Mesenchymal stem cell (in vitro differentiated cells and primary cell): ENCODE data around the gene SPDYE2.
"Not testable (repeated sequence)": the region's sequence is repeated elsewhere in the genome, so short reads cannot be mapped to it uniquely, and the experiment has no call there.

Source experiments
- DNase-seq: peaks from one replicate; pipeline ENCODE4 v3.0.0-alpha.2; 2013
- H2AFZ ChIP-seq: one replicate; pipeline ENCODE4 v1.6.1; 2013; ENCODE audit warnings: low read depth, mild to moderate bottlenecking, control low read depth, inconsistent platforms, low read length, moderate library complexity
- H2AK5ac ChIP-seq: 2 replicates; pipeline ENCODE4 v1.6.1; 2013; ENCODE audit warnings: low read length, moderate library complexity, mild to moderate bottlenecking, inconsistent platforms; ENCODE audit not compliant: severe bottlenecking
- H2BK120ac ChIP-seq: one replicate; pipeline ENCODE4 v1.6.1; 2013; ENCODE audit warnings: low read depth, mild to moderate bottlenecking, inconsistent platforms, low read length, moderate library complexity
- H2BK12ac ChIP-seq, 2 experiments: one replicate each; pipeline ENCODE4 v1.6.1; 2013; ENCODE audit warnings: inconsistent platforms in 2 of 2, low read length in 2 of 2, mild to moderate bottlenecking in 2 of 2, moderate library complexity in 2 of 2, control low read depth in 1 of 2
- H2BK15ac ChIP-seq: one replicate; pipeline ENCODE4 v1.6.1; 2013; ENCODE audit warnings: mild to moderate bottlenecking, low read depth, inconsistent platforms; ENCODE audit not compliant: poor library complexity, severe bottlenecking
- H2BK5ac ChIP-seq: 2 replicates; pipeline ENCODE4 v1.6.1; 2013; ENCODE audit warnings: low read depth, mild to moderate bottlenecking, low read length, control low read depth, inconsistent platforms; ENCODE audit not compliant: poor library complexity, severe bottlenecking
- H3K14ac ChIP-seq, 2 experiments: one replicate each; pipeline ENCODE4 v1.6.1; 2013; ENCODE audit warnings: inconsistent platforms in 2 of 2, low read length in 2 of 2, control low read depth in 1 of 2, mild to moderate bottlenecking in 1 of 2, moderate library complexity in 1 of 2
- H3K18ac ChIP-seq, 2 experiments: one replicate each; pipeline ENCODE4 v1.6.1; 2013; ENCODE audit warnings: inconsistent platforms in 2 of 2, low read length in 2 of 2, control low read depth in 1 of 2, low read depth in 1 of 2, mild to moderate bottlenecking in 1 of 2
- H3K23ac ChIP-seq, 2 experiments: one replicate each; pipeline ENCODE4 v1.6.1; 2013; ENCODE audit warnings: inconsistent platforms in 2 of 2, low read length in 2 of 2, mild to moderate bottlenecking in 2 of 2, moderate library complexity in 2 of 2, control low read depth in 1 of 2
- H3K27ac ChIP-seq: 2 replicates; pipeline ENCODE4 v1.5.1; 2013; ENCODE audit warnings: mild to moderate bottlenecking, moderate library complexity, low read length, control low read depth, inconsistent platforms; ENCODE audit not compliant: poor library complexity, severe bottlenecking
- H3K27me3 ChIP-seq, 2 experiments: 2 replicates each; pipeline versions ENCODE4 v1.6.1 to v1.7.0; 2013; ENCODE audit warnings: low read length in 2 of 2, mild to moderate bottlenecking in 2 of 2, moderate library complexity in 2 of 2, control low read depth in 1 of 2, inconsistent platforms in 1 of 2; ENCODE audit not compliant: control insufficient read depth in 1 of 2, insufficient read depth in 1 of 2
- H3K36me3 ChIP-seq, 2 experiments: 2 replicates each; pipeline versions ENCODE4 v1.6.1 to v1.7.0; 2013; ENCODE audit warnings: low read length in 2 of 2, control low read depth in 1 of 2, inconsistent platforms in 1 of 2, low read depth in 1 of 2, mild to moderate bottlenecking in 1 of 2; ENCODE audit not compliant: insufficient read depth in 2 of 2, control insufficient read depth in 1 of 2
- H3K4ac ChIP-seq, 2 experiments: one replicate each; pipeline ENCODE4 v1.6.1; 2013; ENCODE audit warnings: inconsistent platforms in 2 of 2, low read length in 2 of 2, mild to moderate bottlenecking in 2 of 2, moderate library complexity in 2 of 2, control low read depth in 1 of 2, low read depth in 1 of 2
- H3K4me1 ChIP-seq: 2 replicates; pipeline ENCODE4 v1.6.1; 2013; ENCODE audit warnings: low read depth, low read length, control low read depth; ENCODE audit not compliant: control insufficient read depth, insufficient read depth
- H3K4me2 ChIP-seq: 2 replicates; pipeline ENCODE4 v1.6.1; 2013; ENCODE audit warnings: low read length, mild to moderate bottlenecking, inconsistent platforms; ENCODE audit not compliant: poor library complexity, severe bottlenecking
- H3K4me3 ChIP-seq, 2 experiments: 2 replicates each; pipeline versions ENCODE4 v1.5.1 to v1.7.0; 2013; ENCODE audit warnings: low read length in 2 of 2, mild to moderate bottlenecking in 2 of 2, control low read depth in 1 of 2, low read depth in 1 of 2; ENCODE audit not compliant: insufficient read depth in 1 of 2
- H3K79me1 ChIP-seq: replicated peaks from 2 replicates; pipeline ENCODE4 v1.6.1; 2013; ENCODE audit warnings: mild to moderate bottlenecking, control low read depth, low read length, inconsistent platforms; ENCODE audit not compliant: poor library complexity, severe bottlenecking
- H3K9ac ChIP-seq: 2 replicates; pipeline ENCODE4 v1.7.0; 2013; ENCODE audit warnings: mild to moderate bottlenecking, low read length, moderate library complexity
- H3K9me3 ChIP-seq: 2 replicates; pipeline ENCODE4 v1.7.0; 2013; ENCODE audit warnings: mild to moderate bottlenecking, low read length; ENCODE audit not compliant: control insufficient read depth
- H4K8ac ChIP-seq: one replicate; pipeline ENCODE4 v1.6.1; 2013; ENCODE audit warnings: inconsistent platforms, mild to moderate bottlenecking, low read length, moderate library complexity
- H4K91ac ChIP-seq: one replicate; pipeline ENCODE4 v1.6.1; 2013; ENCODE audit warnings: mild to moderate bottlenecking, low read length, inconsistent platforms
- WGBS: methylation state at CpG from one replicate; pipeline ENCODE4 v1.1.7; 2013; ENCODE audit warnings: mixed read lengths; 5-methylcytosine and 5-hydroxymethylcytosine counted together

Gene SPDYE2

DNA sequence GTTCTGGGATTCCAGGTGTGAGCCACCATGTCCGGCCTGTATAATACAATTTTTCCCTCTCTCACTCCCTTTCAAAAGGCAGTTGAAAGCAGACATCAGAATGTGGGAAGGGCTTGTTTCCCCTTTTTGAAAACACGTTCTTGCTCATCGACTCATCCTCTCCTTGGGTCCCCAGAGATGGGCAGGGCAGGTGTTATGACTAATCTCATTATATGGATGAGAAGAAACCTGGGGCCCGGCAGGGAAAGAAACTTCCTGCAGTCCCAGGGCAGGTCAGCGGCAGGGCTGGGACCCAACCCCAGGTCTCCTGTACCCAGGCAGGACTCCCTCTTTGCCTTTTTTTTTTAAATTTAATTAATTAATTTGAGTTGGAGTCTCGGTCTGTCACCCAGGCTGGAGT lies 4.7 kb upstream of the SPDYE2 start:
- H3K14ac ChIP-seq, H3K27me3 ChIP-seq, H3K4ac ChIP-seq, H4K91ac ChIP-seq, H3K4me1 ChIP-seq, H3K36me3 ChIP-seq, H3K9ac ChIP-seq, H3K79me1 ChIP-seq, H2AK5ac ChIP-seq, H4K8ac ChIP-seq, H2BK12ac ChIP-seq, DNase-seq, H3K4me3 ChIP-seq, H2BK15ac ChIP-seq, H3K27ac ChIP-seq, H2AFZ ChIP-seq, H2BK120ac ChIP-seq, H2BK5ac ChIP-seq, H3K9me3 ChIP-seq, H3K4me2 ChIP-seq, H3K18ac ChIP-seq, H3K23ac ChIP-seq: not testable (repeated sequence)
- WGBS = no CpG with 5 or more reads among the region's 6 CpGs

DNA sequence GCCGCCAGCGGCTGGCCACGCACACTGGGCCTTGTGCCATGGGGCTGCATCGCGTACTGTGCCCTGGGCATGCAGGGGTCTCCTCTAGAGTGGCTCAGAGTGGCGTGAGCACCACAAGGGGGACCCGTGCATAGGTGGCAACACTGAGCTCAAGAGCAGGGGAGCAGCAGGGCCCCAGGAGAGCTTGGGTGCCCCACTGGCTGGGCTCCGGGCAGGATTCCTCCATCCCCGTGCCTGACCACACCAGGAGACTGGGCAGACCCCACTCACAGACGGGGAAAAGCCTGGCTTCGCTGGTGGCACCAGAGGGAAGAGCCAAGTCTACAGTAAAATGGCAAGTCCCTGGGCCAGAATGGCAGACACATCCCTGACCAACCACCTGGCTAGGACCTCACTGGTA lies 17.6 kb downstream of the SPDYE2 start:
- H3K27me3 ChIP-seq, H3K4ac ChIP-seq, H4K91ac ChIP-seq, DNase-seq, H3K9me3 ChIP-seq, H2BK5ac ChIP-seq, H2AFZ ChIP-seq, H3K36me3 ChIP-seq, H4K8ac ChIP-seq, H3K4me3 ChIP-seq, H3K18ac ChIP-seq, H3K79me1 ChIP-seq, H2BK120ac ChIP-seq, H3K4me1 ChIP-seq, H3K27ac ChIP-seq, H3K14ac ChIP-seq, H3K23ac ChIP-seq, H2BK12ac ChIP-seq, H3K4me2 ChIP-seq, H2AK5ac ChIP-seq, H2BK15ac ChIP-seq, H3K9ac ChIP-seq: not testable (repeated sequence)
- no CpG with 5 or more reads among the region's 11 CpGs for WGBS

DNA sequence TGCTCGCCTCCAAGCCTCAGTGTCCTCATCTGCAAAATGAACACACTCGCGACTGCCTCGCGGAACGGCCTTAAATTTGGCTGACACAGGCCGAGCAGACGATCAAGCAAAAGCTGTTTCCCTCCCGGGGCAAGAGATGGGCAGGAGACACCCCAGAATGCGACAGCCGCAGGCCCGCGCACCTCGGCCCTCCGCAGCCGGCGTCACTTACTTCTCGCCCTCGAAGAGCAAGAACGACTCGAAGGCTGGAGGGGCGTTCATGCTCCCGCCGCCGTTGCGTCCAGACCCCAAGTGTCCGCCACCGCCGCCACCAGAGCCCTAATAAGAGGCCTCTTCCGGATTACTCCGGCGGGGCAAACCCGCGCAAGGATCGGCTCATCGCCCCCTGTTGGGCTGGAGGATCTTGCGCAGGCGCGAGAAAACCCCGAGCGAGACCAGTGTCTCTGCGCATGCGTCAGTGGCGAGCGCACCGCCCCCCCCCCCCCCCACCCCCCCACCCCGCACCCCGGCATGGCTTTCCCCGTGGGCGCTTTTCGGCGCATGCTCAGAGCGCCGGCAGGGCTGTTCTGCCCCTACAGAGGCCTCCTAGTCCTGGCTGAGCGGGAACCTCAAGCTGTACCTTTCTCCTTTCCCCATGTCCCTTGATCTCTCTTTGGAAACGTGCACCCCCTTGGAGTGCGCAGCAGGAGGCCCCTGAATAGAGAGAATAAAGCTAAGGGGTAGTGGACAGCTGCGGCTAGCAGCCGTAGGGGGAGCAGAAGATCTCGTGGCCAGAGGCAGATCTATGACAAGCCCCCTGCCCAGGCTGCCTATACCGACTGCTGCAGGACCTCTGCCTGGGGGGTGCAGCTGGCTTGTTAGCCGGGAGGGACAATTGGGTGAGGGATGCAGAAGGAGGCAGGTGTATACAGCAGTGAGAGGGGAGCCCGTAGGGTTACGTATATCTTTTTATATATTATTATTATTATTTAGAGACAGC lies 21.5 kb downstream of the SPDYE2 start, which contains the start of gene POLR2J3:
Gene POLR2J3 (minus strand): TSS at position 323 of the 979 bp plus-strand sequence. CDS start 62 bp downstream, at position 261.
- H2BK12ac ChIP-seq, H2BK5ac ChIP-seq, H3K27me3 ChIP-seq, H3K23ac ChIP-seq, H3K79me1 ChIP-seq, H2AK5ac ChIP-seq, H3K14ac ChIP-seq, H3K9me3 ChIP-seq, H3K36me3 ChIP-seq, H4K91ac ChIP-seq, H3K4me1 ChIP-seq, H2BK15ac ChIP-seq, H2BK120ac ChIP-seq: not testable (repeated sequence)
- Histone ChIP-seq H4K8ac (peak within 1 kb of the TSS; percentile 74), H3K9ac (peak within 1 kb of the TSS; percentile 89), H3K4ac (peak within 1 kb of the TSS; percentile 24 to 86), H3K27ac (peak within 1 kb of the TSS; percentile 43), H2AFZ (peak within 1 kb of the TSS; percentile 46), H3K18ac (peak within 1 kb of the TSS in 1 of 2 experiments; percentile 87), H3K4me3 (peak within 1 kb of the TSS; percentile 79 to 87), H3K4me2 (peak within 1 kb of the TSS; percentile 9)
- WGBS = under 1% methylated on average over 31 of the region's 64 CpGs
- peak; percentile 91 for DNase-seq

DNA sequence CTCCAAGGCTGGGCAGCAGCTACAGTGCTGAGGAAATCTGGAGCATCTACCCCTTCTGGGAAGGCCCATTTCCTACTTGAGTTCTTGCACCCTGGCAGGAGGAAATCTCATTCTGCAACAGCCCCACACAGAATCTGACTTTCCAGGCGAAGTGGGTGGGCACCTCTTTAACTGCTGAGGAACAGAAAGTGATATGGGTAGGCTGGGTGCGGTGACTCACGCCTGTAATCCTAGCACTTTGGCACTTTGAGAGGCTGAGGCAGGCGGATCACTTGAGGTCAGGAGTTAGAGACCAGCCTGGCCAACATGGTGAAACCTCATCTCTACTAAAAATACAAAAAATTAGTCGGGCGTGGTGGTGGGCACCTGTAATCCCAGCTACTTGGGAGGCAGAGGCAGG lies 23.6 kb downstream of the SPDYE2 start:
- H3K27ac ChIP-seq, H2AK5ac ChIP-seq, H3K27me3 ChIP-seq, H4K8ac ChIP-seq, H2BK12ac ChIP-seq, H2BK15ac ChIP-seq, H3K14ac ChIP-seq, H3K4ac ChIP-seq, H3K23ac ChIP-seq, H3K79me1 ChIP-seq, H3K4me3 ChIP-seq, H3K36me3 ChIP-seq, H2AFZ ChIP-seq, H3K4me2 ChIP-seq, H2BK120ac ChIP-seq, DNase-seq, H3K9me3 ChIP-seq, H4K91ac ChIP-seq, H3K4me1 ChIP-seq, H3K18ac ChIP-seq, H2BK5ac ChIP-seq, H3K9ac ChIP-seq: not testable (repeated sequence)
- no CpG with 5 or more reads among the region's 6 CpGs for WGBS
